Activated CD8-positive, alpha-beta memory T cell treated with anti-CD3 and anti-CD28 coated beads, Interleukin-2, amount 50 U/mL, for 24 hours (primary cell): ENCODE results near the gene TM9SF2.

Experiments
- DNase-seq: peaks from one replicate; pipeline ENCODE4 v3.0.0-alpha.2; 2020; ENCODE audit errors: extremely low read depth

Gene TM9SF2

DNA sequence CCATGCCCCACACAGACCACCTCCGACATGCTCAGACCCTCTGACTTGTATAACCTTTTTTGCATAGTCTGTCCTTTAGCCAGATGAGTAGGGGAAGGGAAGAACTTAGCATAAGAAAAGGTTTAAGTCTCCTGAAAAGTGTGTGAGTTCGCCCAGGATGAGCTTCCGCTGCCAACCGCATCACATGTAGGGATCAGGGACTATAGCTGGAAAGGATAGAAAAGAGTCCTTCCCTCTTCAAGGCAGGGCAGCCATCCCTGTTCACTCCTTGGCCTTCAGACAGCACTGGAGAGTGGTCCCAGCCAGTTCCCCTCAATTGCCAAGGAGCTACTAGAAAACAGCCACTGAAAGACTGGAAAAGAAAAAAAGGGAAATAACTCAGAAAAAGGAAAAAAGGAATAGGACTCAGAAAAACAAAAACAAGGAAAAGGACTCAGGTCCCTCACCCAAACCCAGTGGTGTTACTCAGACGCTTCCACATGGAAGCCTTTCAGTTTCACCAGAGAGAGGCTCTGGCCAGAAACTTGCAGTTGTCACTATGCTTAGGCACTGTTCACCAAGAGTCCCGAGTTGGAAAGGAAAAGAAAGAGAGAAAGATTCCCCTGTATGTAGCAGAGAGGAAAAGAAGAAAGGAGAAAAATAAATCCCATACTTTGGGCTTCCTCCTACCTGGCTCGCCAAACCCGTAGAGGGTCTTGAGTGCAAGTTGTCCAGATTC, 5.6 kb upstream of the TM9SF2 start:
- no peak for DNase-seq

DNA sequence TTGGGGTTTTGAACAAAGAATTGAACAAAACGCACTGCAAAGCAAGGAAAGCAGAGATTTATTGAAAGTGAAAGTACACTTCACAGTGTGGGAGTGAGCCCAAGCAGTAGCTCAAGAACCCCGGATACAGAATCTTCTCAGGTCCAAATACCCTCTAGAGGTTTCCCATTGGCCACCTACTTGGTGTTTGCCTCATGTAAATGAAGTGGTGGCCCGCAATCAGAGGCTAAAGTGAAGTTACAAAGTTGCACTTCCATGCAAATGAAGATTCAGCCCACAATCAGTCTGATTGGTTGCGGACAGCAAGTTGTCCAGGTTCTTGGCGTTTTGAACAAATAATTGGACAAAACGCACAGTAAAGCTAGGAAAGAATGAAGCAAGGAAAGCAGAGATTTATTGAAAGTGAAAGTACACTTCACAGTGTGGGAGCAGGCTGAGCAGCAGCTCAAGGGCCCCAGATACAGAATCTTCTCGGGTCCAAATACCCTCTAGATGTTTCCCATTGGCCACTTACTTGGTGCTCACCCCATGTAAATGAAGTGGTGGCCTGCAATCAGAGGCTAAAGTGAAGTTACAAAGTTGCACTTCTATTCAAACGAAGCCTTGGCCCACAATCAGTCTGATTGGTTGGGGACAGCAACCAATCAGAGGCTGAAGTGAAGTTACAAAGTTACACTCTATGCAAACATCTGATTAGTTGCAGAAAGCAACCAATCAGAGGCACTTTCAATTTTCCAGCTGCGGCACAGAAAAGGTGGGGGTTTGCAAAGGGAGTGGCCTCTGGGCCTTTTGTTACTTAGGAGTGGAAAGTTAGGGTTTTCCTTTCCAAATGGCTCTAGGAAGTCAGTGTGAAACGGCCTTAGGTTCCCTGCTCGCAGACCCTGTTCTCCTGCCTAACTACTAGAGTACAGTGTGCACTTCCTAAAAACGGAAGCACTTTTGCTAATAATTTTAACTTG, 4.8 kb upstream of the TM9SF2 start:
- DNase-seq, result no peak

DNA sequence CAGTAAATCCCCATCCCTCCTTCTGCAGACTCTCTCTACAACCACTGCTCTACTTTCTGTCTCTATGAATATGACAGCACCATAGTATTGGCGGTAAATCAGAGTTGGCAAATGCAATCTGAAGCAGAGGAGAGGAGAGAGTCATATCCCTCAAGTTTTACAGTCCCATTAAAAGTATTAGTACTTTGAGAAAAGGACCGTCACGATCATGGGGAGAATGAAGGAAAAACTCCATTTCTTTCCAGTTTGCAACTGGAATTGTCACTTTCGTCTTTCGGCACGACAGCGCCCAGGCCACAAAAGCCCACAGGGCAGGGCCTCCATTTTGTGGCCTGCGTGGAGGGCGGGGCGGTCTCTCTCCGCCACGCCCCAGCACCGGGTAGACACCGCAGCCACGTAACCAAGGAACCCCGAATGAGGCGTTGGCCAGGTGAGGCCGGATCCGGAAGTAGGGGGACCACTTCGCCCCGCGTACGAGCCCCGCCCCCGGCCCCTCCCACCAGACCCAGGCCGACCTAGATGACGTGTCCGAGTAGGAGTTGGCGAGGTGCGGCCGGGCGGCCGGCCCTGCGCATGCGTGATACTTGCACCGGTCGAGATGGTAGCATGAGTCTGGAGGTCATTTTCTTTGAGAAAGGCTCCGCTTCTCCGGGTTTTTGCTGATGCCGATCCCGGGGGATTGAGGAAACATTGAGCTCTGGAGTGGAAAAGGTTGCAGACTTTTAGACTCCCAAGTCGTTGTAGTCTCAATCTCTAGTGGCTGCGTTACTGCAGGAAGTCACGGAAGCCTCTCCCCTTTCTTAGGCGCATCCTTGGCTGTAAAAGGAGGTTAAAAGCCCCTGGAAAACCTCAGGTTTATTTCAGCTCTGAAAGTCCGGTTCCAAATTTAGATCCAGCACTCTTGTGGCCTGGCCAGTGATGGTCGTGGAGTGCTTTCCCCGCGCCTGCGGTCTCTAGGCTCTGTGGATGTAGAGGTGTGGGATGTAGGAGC, 2.8 kb upstream of the TM9SF2 start:
- peak; percentile 92 for DNase-seq

DNA sequence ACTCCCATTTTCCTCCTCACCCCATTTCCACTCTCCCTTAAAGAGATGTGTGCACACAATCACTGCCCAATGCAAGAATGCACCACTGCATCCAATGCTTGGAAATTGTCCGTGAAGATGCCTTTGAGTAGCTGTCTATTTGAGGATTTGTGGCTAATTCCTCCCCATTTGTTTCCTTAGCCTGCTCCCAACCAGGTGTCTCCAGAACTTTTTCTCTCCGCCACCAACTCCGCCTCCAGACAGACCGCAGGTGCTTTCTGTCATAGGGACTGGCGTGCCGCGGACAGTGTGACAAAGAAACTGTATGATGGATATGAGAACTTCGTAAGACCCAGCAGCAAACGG, 461 bp upstream of the TM9SF2 start:
- DNase-seq, result no peak

- DNase-seq, result no peak
These were observed 603 bp downstream of the TM9SF2 start for GRCh38 chr13:99501848-99502301.

- DNase-seq, result no peak
These were observed 4.6 kb downstream of the TM9SF2 start for GRCh38 chr13:99505814-99506269.

GRCh38 chr13:99506634-99507033, 5.4 kb downstream of the TM9SF2 start:
- DNase-seq, result no peak

- DNase-seq, result no peak
These were observed 5.8 kb downstream of the TM9SF2 start for GRCh38 chr13:99507054-99507453.

GRCh38 chr13:99507551-99507950, 6.3 kb downstream of the TM9SF2 start:
- no peak for DNase-seq

DNA sequence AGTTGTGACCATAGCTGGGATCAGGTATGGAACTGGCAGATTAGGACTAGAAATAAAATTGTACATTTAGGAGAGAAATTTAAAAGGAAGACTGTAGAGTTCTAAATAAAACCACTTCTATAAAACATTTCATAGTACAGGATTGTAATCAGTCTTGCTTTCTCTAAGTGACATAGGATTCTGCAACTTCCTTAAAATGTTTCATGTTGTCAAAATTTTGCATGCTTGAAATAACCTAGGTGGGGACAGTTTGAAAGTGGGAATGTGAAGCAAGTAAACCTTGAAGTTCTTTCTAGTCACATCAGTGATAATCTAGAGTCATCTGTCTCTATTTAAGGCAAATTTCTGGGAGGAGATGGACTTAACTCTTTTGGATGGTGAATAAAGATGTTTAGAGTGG, 6.7 kb downstream of the TM9SF2 start:
- DNase-seq, result no peak

GRCh38 chr13:99509479-99509878, 8.2 kb downstream of the TM9SF2 start:
- no peak for DNase-seq

GRCh38 chr13:99514801-99515200, 13.5 kb downstream of the TM9SF2 start:
- no peak for DNase-seq

- no peak for DNase-seq
These were observed 15.1 kb downstream of the TM9SF2 start for GRCh38 chr13:99516153-99516929.

DNA sequence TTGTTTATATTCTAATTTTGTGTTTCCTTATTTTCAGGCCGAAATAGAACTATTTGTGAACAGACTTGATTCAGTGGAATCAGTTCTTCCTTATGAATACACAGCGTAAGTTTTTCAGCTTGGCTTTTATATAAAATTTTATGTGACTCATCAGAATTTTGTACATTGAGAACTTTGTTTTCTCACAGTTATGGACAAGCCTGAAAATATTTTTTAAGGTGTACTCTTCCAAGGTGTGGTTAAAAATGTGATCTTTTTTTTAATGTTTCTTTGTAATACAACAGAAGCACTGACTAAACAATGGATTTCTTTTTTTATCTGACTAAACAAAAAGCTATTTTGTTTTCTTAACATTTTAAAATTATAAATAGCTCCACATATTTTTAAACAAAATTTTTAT, 16.3 kb downstream of the TM9SF2 start:
- no peak for DNase-seq

DNA sequence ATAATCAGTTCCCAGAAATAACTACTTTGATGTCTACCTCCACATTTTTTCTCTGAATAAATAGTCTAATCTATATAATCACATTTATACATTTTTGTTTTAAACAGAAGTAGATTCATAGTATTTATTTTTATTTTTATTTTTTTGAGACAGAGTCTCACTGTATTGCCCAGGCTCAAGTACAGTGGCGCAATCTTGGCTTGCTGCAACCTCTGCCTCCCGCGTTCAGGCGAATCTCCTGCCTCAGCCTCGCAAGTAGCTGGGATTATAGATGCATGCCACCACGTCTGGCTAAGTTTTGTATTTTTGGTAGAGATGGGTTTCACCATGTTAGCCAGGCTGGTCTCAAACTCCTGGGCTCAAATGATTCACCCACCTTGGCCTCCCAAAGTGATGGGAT, 16.7 kb downstream of the TM9SF2 start:
- no peak for DNase-seq

DNA sequence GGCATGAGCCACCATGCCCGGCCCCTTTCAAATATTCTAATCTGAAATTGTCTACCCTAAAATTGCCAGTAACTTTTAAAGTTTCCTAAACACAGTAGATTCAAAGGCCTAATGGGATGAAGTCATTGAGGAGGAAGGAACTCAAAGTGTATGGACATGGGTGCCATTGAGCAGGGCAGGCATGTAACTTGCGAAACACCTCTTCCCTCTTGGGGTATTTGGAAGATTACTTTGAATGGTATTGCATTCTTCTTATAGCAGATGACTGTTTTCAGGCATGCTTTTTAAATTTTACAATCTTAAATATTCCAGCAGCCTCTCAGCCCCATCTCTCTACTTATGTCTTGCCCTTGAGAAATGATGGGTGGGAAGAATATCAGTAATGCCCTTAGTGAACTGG, 21.0 kb downstream of the TM9SF2 start:
- DNase-seq, result no peak

GRCh38 chr13:99523838-99524237, 22.6 kb downstream of the TM9SF2 start:
- DNase-seq, result no peak

DNA sequence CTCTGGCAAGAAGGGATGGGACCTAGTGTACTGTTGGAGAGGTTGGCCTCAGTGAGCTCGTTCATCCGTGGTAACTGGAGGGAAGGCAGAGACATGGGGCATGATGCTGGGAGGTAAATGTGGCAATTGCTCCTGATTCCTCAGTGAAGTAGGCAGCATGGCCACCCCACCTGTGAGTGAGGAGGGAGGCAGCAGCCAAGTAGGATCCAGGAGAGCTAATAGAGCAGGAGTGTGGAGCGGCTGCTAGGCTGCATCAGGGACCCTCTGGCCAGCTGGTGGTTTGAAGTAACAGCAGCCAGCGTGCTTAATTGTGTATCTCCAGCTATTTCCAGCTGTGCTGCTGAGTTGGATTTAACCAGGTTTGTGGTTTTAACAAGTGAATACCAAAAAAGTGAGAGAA, 24.7 kb downstream of the TM9SF2 start:
- no peak for DNase-seq

GRCh38 chr13:99526549-99526948, 25.3 kb downstream of the TM9SF2 start:
- DNase-seq, result no peak

- no peak for DNase-seq
These were observed 26.0 kb downstream of the TM9SF2 start for GRCh38 chr13:99527301-99527700.

DNA sequence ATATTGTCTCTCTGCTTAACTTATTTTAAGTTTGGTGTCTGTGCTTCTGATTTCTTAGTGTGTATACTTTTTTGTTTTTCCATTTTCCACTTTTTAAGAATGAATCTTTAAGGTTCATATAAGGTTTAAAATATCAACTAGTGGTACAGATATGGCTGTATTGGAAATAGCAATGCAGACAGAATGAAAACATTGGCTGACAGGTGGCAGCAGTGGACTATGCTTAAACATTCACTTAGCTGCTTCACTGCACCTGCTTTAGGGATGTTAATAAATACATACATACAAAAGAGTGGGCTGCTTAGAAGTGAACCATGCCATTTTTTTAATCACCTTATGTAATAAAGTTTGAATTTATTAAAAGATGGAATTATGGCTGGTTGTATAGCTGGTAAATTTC, 27.3 kb downstream of the TM9SF2 start:
- DNase-seq, result no peak
